Nephron (organoid): ENCODE results near the gene PDSS2.
"Not testable (repeated sequence)": the region's sequence is repeated elsewhere in the genome, so short reads cannot be mapped to it uniquely, and the experiment has no call there.

Experiments
- H3K27ac Mint-ChIP-seq, 3 experiments: 2 replicates each; pipeline ENCODE4 v1.8.0; 2020; ENCODE audit warnings: mixed read lengths in 3 of 3, mild to moderate bottlenecking in 2 of 3, moderate library complexity in 1 of 3
- H3K27me3 Mint-ChIP-seq: 2 replicates; pipeline ENCODE4 v1.8.0; 2021; ENCODE audit warnings: low read depth, mild to moderate bottlenecking, moderate library complexity, mixed read lengths
- H3K36me3 Mint-ChIP-seq: 2 replicates; pipeline ENCODE4 v1.8.0; 2020; ENCODE audit warnings: low read depth, mixed read lengths
- H3K4me1 Mint-ChIP-seq: 2 replicates; pipeline ENCODE4 v1.8.0; 2020; ENCODE audit warnings: mixed read lengths
- H3K4me3 Mint-ChIP-seq, 3 experiments: 2 replicates each; pipeline ENCODE4 v1.8.0; 2020; ENCODE audit warnings: mild to moderate bottlenecking in 3 of 3, mixed read lengths in 3 of 3, moderate library complexity in 2 of 3
- H3K9me3 Mint-ChIP-seq: 2 replicates; pipeline ENCODE4 v1.8.0; 2020; ENCODE audit warnings: mixed read lengths
- CTCF ChIP-seq, 3 experiments: fragments of 200-600 bp; sonication (generic); IDR thresholded peaks; one replicate each; pipeline ENCODE4 v1.5.0; 2021; ENCODE audit warnings: antibody characterized with exemption in 3 of 3; ENCODE audit not compliant: unreplicated experiment in 3 of 3

Gene PDSS2

GRCh38 chr6:107440936-107441335 is 18.4 kb downstream of the PDSS2 start:
- no peak for TF ChIP-seq CTCF (IDR thresholded peaks at IDR 0.05; ENCODE audit: unreplicated experiment in 3 of 3)
- H3K4me1 Mint-ChIP-seq = no peaks in the 10 kb centered on the region
- H3K4me3 Mint-ChIP-seq = no peak overlapping the region
- H3K36me3 Mint-ChIP-seq = peaks cover 5% of the 10 kb centered on the region
- no peak overlapping the region for H3K27ac Mint-ChIP-seq
- H3K27me3 Mint-ChIP-seq = no peaks in the 10 kb centered on the region
- peaks cover 4% of the 10 kb centered on the region for H3K9me3 Mint-ChIP-seq

GRCh38 chr6:107439406-107439805 is 20.0 kb downstream of the PDSS2 start:
- Mint-ChIP-seq H3K36me3 (no peaks in the 10 kb centered on the region), H3K27me3 (no peaks in the 10 kb centered on the region)

GRCh38 chr6:107437691-107438090 is 21.7 kb downstream of the PDSS2 start:
- TF ChIP-seq CTCF (IDR thresholded peaks at IDR 0.05; ENCODE audit: unreplicated experiment in 3 of 3) = no peak
- Mint-ChIP-seq H3K4me3 (no peak overlapping the region), H3K36me3 (peaks cover 8% of the 10 kb centered on the region), H3K27ac (no peak overlapping the region), H3K9me3 (peaks cover 7% of the 10 kb centered on the region), H3K4me1 (no peaks in the 10 kb centered on the region), H3K27me3 (no peaks in the 10 kb centered on the region)

More at GRCh38 chr6:107439406-107439805, 20.0 kb downstream of the PDSS2 start:
- Mint-ChIP-seq H3K9me3 (no peaks in the 10 kb centered on the region), H3K4me1 (no peaks in the 10 kb centered on the region), H3K27ac (no peak overlapping the region), H3K4me3 (no peak overlapping the region)
- no peak for TF ChIP-seq CTCF (IDR thresholded peaks at IDR 0.05; ENCODE audit: unreplicated experiment in 3 of 3)

DNA sequence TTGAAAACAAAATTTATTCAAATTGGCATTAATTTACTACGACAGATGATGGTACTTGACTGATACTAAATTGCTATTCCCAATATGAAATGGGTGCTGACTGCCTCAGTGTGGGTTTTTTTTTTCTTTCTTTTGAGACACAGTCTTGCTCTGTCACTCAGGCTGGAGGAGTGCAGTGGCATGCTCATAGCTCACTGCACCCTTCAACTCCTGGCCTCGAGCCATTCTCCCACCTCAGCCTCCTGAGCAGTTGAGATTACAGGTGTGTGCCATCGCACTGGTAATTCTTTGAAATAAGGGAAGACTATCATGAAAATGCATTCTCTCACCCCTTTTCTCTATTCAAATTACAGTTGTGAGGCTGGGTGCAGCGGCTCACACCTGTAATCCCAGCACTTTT is 22.5 kb downstream of the PDSS2 start:
- peaks cover 7% of the 10 kb centered on the region for H3K9me3 Mint-ChIP-seq
- no peak overlapping the region for H3K4me3 Mint-ChIP-seq
- H3K36me3 Mint-ChIP-seq = peaks cover 8% of the 10 kb centered on the region
- TF ChIP-seq CTCF (IDR thresholded peaks at IDR 0.05; ENCODE audit: unreplicated experiment in 3 of 3) = no peak
- H3K27ac Mint-ChIP-seq = no peak overlapping the region
- H3K4me1 Mint-ChIP-seq = no peaks in the 10 kb centered on the region
- no peaks in the 10 kb centered on the region for H3K27me3 Mint-ChIP-seq

DNA sequence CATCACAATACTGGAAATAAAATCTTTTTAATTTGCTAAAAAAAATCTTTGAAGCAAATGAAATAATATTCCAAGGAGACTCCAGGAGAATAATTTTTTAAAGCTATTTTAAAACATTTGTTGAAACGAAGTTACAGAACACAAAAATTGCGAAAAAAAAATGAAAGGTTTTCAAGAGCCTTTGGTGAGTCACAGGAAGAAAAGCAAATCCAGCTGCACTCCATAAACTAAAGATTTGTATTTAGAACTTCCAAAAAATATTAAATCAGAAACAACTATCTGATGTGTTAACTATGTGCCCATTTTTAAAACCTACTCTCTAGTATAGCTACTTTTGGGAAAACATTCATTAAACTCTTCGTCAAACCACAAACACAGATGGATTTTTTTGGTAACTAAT is 23.6 kb downstream of the PDSS2 start:
- H3K9me3 Mint-ChIP-seq = peaks cover 7% of the 10 kb centered on the region
- TF ChIP-seq CTCF (IDR thresholded peaks at IDR 0.05; ENCODE audit: unreplicated experiment in 3 of 3) = no peak
- H3K27me3 Mint-ChIP-seq = no peaks in the 10 kb centered on the region
- no peak overlapping the region for H3K27ac Mint-ChIP-seq
- H3K4me1 Mint-ChIP-seq = no peaks in the 10 kb centered on the region
- peaks cover 8% of the 10 kb centered on the region for H3K36me3 Mint-ChIP-seq
- H3K4me3 Mint-ChIP-seq = no peak overlapping the region

DNA sequence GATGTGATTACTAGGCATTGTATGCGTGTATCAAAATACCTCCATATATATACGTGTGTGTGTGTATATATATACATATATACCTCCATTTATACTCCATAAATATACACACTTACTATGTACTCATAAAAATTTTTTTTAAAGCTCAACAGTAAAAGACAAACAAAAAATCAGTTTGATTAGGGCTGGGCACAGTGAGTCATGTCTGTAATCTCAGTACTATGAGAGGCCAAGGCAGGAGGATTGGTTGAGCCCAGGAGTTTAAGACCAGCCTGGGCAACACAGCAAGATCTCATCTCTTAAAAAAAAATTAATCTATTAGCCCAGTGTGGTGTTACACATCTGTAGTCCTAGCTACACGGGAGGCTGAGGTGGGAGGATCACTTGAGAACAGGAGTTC is 24.6 kb downstream of the PDSS2 start:
- Mint-ChIP-seq H3K27ac (no peak overlapping the region), H3K4me3 (no peak overlapping the region), H3K4me1 (no peaks in the 10 kb centered on the region), H3K27me3 (no peaks in the 10 kb centered on the region), H3K36me3 (peaks cover 8% of the 10 kb centered on the region), H3K9me3 (peaks cover 7% of the 10 kb centered on the region)
- TF ChIP-seq CTCF (IDR thresholded peaks at IDR 0.05; ENCODE audit: unreplicated experiment in 3 of 3) = no peak

GRCh38 chr6:107425951-107426350 is 33.4 kb downstream of the PDSS2 start:
- peaks cover 22% of the 10 kb centered on the region for H3K36me3 Mint-ChIP-seq
- not testable (repeated sequence) for H3K27me3 Mint-ChIP-seq, H3K4me3 Mint-ChIP-seq, H3K27ac Mint-ChIP-seq, H3K4me1 Mint-ChIP-seq
- H3K9me3 Mint-ChIP-seq = peaks cover 17% of the 10 kb centered on the region
